Panc1 (cell line): ENCODE data around the gene LIPF. TPM values are rescaled to one million over a fixed set of nuclear protein-coding genes. Genes with fewer than 3 reads are reported as not detected.
"Not testable (repeated sequence)": the region's sequence is repeated elsewhere in the genome, so short reads cannot be mapped to it uniquely, and the experiment has no call there.

Experiments used
- ATAC-seq: fragments of 200-7000 bp; cut with Tn5 transposase; 2 replicates; pipeline ENCODE4 v1.9.1; 2020; ENCODE audit warnings: mild to moderate bottlenecking, moderate library complexity
- BruUV-seq: library from RNA; stranded (reverse); fragments of 400-500 nt; replicated peaks from 2 replicates; lab custom pipeline; 2021; lab: Mats Ljungman, UMichigan
- CTCF ChIA-PET: fragments of 300-600 bp; sonication (Branson Sonifier 250); formaldehyde crosslinking; loops from one replicate; lab custom pipeline; 2022; ENCODE audit warnings: antibody characterized with exemption; lab: Charles Lee
- POLR2A ChIA-PET: fragments of 300-600 bp; sonication (Branson Sonifier 250); formaldehyde crosslinking; loops from one replicate; lab custom pipeline; 2022; ENCODE audit warnings: antibody characterized with exemption; lab: Charles Lee
- DNase-seq: peaks from one replicate; pipeline ENCODE4 v3.0.0-alpha.2; 2010; ENCODE audit warnings: low read depth, low spot score
- H3K27ac ChIP-seq: 2 replicates; pipeline ENCODE4 v1.5.1; 2011; ENCODE audit warnings: mild to moderate bottlenecking, low read length, inconsistent platforms
- H3K27me3 ChIP-seq: fragments of 200-500 bp; sonication (Bioruptor generic); 2 replicates; pipeline ENCODE4 v1.6.0; 2014; ENCODE audit warnings: low read length, inconsistent platforms; ENCODE audit not compliant: control insufficient read depth, insufficient read depth
- H3K36me3 ChIP-seq: fragments of 200-500 bp; sonication (Bioruptor generic); 2 replicates; pipeline ENCODE4 v1.5.1; 2014; ENCODE audit warnings: inconsistent platforms, mild to moderate bottlenecking, low read length, moderate library complexity; ENCODE audit not compliant: control insufficient read depth, insufficient read depth
- H3K4me1 ChIP-seq: 2 replicates; pipeline ENCODE4 v1.5.1; 2011; ENCODE audit warnings: inconsistent platforms, mild to moderate bottlenecking, low read length, moderate library complexity; ENCODE audit not compliant: control insufficient read depth, insufficient read depth
- H3K4me3 ChIP-seq, 2 experiments: 2 replicates each; pipeline ENCODE4 v1.5.1; 2011 to 2012; ENCODE audit warnings: low read depth in 2 of 2, low read length in 2 of 2, mild to moderate bottlenecking in 2 of 2, inconsistent platforms in 1 of 2, moderate library complexity in 1 of 2
- H3K9me3 ChIP-seq: fragments of 200-500 bp; sonication (Bioruptor generic); 2 replicates; pipeline ENCODE4 v1.5.1; 2014; ENCODE audit warnings: low read depth, mild to moderate bottlenecking, inconsistent platforms, low read length, moderate library complexity; ENCODE audit not compliant: control insufficient read depth, insufficient read depth
- POLR2AphosphoS5 ChIP-seq: IDR thresholded peaks from 2 replicates; pipeline ENCODE4 v1.6.1; 2012; ENCODE audit warnings: mild to moderate bottlenecking, low read depth, low read length, moderate library complexity
- SIN3A ChIP-seq: IDR thresholded peaks from 2 replicates; pipeline ENCODE4 v1.6.1; 2012; ENCODE audit warnings: low read depth, mild to moderate bottlenecking, low read length, moderate library complexity, borderline replicate concordance; ENCODE audit not compliant: insufficient read depth
- TCF7L2 ChIP-seq: IDR thresholded peaks from 2 replicates; pipeline ENCODE4 v1.6.1; 2011; ENCODE audit warnings: mild to moderate bottlenecking, low read depth, low read length, inconsistent platforms
- in situ Hi-C: cut with HindIII; loops from 2 replicates; pipeline ENCODE4 v1.10.0; 2016; ENCODE audit warnings: low sequenced_read_pairs, low pct_unique_long_range_greater_than_20kb
- intact Hi-C: fragments of 100-400 bp; cut with micrococcal nuclease; formaldehyde crosslinking; loops from one replicate; pipeline ENCODE4 v1.10.0; 2022; ENCODE audit not compliant: unreplicated experiment
- total RNA-seq: library from RNA; stranded (reverse); gene quantifications from one replicate; pipeline ENCODE4 v1.2.1, GENCODE V29; 2021; ENCODE audit not compliant: unreplicated experiment
- TF ChIP-seq, protein P1 (sequence below), 2 experiments: IDR thresholded peaks; 2 replicates each; pipeline ENCODE4 v1.6.1; 2011 to 2012; ENCODE audit warnings: low read depth in 2 of 2, control low read depth in 1 of 2, low read length in 1 of 2, mild to moderate bottlenecking in 1 of 2, moderate library complexity in 1 of 2; ENCODE audit not compliant: insufficient read depth in 1 of 2
- TF ChIP-seq, protein P2 (sequence below): fragments of 450-650 bp; IDR thresholded peaks from 2 replicates; pipeline ENCODE4 v1.5.1; 2017; ENCODE audit warnings: mild to moderate bottlenecking

LIPF gene
- total RNA-seq, 1 experiment from 2014 or later, result not detected

DNA sequence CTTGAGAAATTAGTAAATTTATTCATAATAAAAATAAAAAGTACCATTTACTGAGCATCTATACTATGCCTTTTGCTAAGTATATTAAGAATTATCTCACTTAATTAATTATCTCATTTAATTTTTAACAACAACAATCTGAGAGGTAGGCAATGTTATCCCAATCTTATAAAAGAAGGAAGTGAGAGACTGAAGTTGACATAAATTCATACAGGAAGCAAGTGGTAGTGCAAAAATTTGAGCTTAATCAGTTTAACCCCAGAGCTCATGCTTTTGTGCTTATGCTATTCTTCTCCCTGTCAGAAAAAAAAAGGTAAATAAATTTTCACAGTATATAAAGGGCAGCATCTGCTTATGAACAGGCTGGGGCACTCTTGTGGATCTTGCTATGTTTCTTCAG is 2.7 kb upstream of the LIPF start:
- Histone ChIP-seq H3K27me3 (no peaks in the 10 kb centered on the region), H3K27ac (no peak overlapping the region), H3K9me3 (no peaks in the 10 kb centered on the region), H3K36me3 (no peaks in the 10 kb centered on the region), H3K4me1 (no peaks in the 10 kb centered on the region), H3K4me3 (no peak overlapping the region)
- in situ Hi-C loops, result no loop called here
- no TSS peak for BruUV-seq
- DNase-seq (no peak), ATAC-seq (no peak)
- POLR2A ChIA-PET, result no interaction called here
- TF ChIP-seq, protein P1, sequence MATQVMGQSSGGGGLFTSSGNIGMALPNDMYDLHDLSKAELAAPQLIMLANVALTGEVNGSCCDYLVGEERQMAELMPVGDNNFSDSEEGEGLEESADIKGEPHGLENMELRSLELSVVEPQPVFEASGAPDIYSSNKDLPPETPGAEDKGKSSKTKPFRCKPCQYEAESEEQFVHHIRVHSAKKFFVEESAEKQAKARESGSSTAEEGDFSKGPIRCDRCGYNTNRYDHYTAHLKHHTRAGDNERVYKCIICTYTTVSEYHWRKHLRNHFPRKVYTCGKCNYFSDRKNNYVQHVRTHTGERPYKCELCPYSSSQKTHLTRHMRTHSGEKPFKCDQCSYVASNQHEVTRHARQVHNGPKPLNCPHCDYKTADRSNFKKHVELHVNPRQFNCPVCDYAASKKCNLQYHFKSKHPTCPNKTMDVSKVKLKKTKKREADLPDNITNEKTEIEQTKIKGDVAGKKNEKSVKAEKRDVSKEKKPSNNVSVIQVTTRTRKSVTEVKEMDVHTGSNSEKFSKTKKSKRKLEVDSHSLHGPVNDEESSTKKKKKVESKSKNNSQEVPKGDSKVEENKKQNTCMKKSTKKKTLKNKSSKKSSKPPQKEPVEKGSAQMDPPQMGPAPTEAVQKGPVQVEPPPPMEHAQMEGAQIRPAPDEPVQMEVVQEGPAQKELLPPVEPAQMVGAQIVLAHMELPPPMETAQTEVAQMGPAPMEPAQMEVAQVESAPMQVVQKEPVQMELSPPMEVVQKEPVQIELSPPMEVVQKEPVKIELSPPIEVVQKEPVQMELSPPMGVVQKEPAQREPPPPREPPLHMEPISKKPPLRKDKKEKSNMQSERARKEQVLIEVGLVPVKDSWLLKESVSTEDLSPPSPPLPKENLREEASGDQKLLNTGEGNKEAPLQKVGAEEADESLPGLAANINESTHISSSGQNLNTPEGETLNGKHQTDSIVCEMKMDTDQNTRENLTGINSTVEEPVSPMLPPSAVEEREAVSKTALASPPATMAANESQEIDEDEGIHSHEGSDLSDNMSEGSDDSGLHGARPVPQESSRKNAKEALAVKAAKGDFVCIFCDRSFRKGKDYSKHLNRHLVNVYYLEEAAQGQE (IDR thresholded peaks at IDR 0.05; ENCODE audit: insufficient read depth in 1 of 2, low read depth in 2 of 2, low read length in 1 of 2), result no peak
- no peak for TF ChIP-seq POLR2AphosphoS5
- TF ChIP-seq, protein P2, sequence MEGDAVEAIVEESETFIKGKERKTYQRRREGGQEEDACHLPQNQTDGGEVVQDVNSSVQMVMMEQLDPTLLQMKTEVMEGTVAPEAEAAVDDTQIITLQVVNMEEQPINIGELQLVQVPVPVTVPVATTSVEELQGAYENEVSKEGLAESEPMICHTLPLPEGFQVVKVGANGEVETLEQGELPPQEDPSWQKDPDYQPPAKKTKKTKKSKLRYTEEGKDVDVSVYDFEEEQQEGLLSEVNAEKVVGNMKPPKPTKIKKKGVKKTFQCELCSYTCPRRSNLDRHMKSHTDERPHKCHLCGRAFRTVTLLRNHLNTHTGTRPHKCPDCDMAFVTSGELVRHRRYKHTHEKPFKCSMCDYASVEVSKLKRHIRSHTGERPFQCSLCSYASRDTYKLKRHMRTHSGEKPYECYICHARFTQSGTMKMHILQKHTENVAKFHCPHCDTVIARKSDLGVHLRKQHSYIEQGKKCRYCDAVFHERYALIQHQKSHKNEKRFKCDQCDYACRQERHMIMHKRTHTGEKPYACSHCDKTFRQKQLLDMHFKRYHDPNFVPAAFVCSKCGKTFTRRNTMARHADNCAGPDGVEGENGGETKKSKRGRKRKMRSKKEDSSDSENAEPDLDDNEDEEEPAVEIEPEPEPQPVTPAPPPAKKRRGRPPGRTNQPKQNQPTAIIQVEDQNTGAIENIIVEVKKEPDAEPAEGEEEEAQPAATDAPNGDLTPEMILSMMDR, result no peak
- no peak for TF ChIP-seq SIN3A
- no peak for TF ChIP-seq TCF7L2
- intact Hi-C loops, result no loop called here
- CTCF ChIA-PET, result no interaction called here

DNA sequence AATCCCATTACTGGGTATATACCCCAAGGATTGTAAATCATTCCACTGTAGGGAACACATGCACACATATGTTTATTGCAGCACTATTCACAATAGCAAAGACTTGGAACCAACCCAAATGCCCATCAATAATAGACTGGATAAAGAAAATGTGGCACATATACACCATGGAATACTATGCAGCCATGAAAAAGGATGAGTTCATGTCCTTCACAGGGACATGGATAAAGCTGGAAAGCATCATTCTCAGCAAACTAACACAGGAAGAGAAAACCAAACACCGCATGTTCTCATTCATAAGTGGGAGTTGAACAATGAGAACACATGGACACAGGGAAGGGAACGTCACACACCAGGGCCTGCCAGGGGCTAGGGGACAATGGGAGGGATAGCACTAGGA is 1.1 kb upstream of the LIPF start:
- H3K9me3 ChIP-seq, CTCF ChIA-PET, H3K27me3 ChIP-seq, H3K4me1 ChIP-seq, intact Hi-C loops, ATAC-seq, BruUV-seq, in situ Hi-C loops, H3K4me3 ChIP-seq, H3K27ac ChIP-seq, H3K36me3 ChIP-seq, DNase-seq, POLR2A ChIA-PET: not testable (repeated sequence)

DNA sequence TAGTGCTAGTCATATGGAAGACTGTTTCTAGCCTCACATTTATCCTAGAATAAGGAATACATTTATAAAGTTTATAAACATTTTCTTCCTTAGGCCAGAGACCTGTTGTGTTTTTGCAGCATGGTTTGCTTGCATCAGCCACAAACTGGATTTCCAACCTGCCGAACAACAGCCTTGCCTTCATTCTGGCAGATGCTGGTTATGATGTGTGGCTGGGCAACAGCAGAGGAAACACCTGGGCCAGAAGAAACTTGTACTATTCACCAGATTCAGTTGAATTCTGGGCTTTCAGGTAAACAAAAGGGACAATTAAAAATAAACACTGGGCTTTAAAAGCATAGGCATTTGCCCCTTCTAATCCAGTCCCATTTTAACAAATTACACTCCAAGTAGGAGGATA is 4.2 kb downstream of the LIPF start:
- TF ChIP-seq POLR2AphosphoS5, result no peak
- TF ChIP-seq SIN3A, result no peak
- TF ChIP-seq, protein P1 (IDR thresholded peaks at IDR 0.05; ENCODE audit: insufficient read depth in 1 of 2, low read depth in 2 of 2, low read length in 1 of 2), result no peak
- TF ChIP-seq, protein P2, result no peak
- no peak for TF ChIP-seq TCF7L2
- Histone ChIP-seq H3K4me1 (no peaks in the 10 kb centered on the region), H3K9me3 (no peaks in the 10 kb centered on the region), H3K27ac (no peak overlapping the region), H3K36me3 (no peaks in the 10 kb centered on the region), H3K27me3 (no peaks in the 10 kb centered on the region), H3K4me3 (no peak overlapping the region)
- BruUV-seq, result no TSS peak
- intact Hi-C loops (no loop called here), in situ Hi-C loops (no loop called here)
- ChIA-PET CTCF (interaction anchor here (0.6 kb wide), 1 partner anchor 22 kb away, joined by 4 read pairs; no protein-coding TSS in a partner anchor), POLR2A (no interaction called here)
- DNase-seq (no peak), ATAC-seq (no peak)
